ENCODE measurements around the gene SMAD5. TPM values are rescaled to one million over a fixed set of nuclear protein-coding genes. Genes with fewer than 3 reads are reported as not detected.

The SMAD5 gene
- polyA plus RNA-seq, 3 donors: 7.9 to 19.2 (median 17.3) TPM

DNA sequence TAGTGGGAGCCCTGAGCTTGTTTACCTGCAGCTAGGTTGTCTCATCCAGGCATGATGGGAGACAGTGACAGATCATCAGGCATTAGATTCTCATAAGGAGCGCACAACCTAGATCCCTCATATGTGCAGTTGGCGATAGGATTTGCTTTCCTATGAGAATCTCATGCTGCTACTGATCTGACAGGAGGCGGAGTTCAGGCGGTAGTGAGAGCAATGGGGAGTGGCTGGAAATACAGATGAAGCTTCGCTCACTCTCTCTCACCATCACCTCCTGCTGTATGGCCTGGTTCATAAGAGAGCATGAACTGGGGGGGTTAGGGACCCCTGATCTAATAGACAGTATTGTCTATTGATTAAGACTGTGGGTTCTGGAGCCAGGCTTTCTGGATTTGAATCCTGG lies 24.9 kb downstream of the SMAD5 start:
- Histone ChIP-seq H3K79me2 (ENCODE audit: insufficient read depth, low read length) (no peaks in the 10 kb centered on the region), H4K20me1 (ENCODE audit: insufficient read depth, low read length) (peaks cover 13% of the 10 kb centered on the region), H3K27me3 (ENCODE audit: control insufficient read depth in 2 of 2, insufficient read depth in 2 of 2, low read length in 2 of 2) (no peaks in the 10 kb centered on the region), H3K36me3 (replicated peaks in 1 of 2; ENCODE audit: control insufficient read depth in 1 of 2, insufficient read depth in 2 of 2, low read length in 2 of 2) (peaks cover 46 to 75% of the 10 kb centered on the region in 2 donors), H3K4me1 (ENCODE audit: control insufficient read depth in 1 of 2, insufficient read depth in 2 of 2, low read length in 2 of 2) (no peaks in the 10 kb centered on the region), H3K9ac (ENCODE audit: insufficient read depth, low read length, poor library complexity, severe bottlenecking) (no peak overlapping the region), H3K4me3 (replicated peaks in 1 of 3; ENCODE audit: low read depth in 2 of 3, low read length in 3 of 3) (no peak overlapping the region), H3K4me2 (replicated peaks; ENCODE audit: extremely low read depth, low read length, poor library complexity, severe bottlenecking) (no peak overlapping the region), H3K27ac (ENCODE audit: low read depth in 1 of 2, low read length in 2 of 2) (no peak overlapping the region), H3K9me3 (replicated peaks in 1 of 2; ENCODE audit: control insufficient read depth in 1 of 2, insufficient read depth in 1 of 2, low read length in 2 of 2) (no peaks in the 10 kb centered on the region), H2AFZ (ENCODE audit: insufficient read depth, low read depth, low read length, poor library complexity, severe bottlenecking) (no peak overlapping the region)
- Mint-ChIP-seq H3K4me3 (no peak overlapping the region), H3K27ac (no peak overlapping the region), H3K36me3 (peaks cover 52 to 69% of the 10 kb centered on the region in 2 donors), H3K4me1 (no peaks in the 10 kb centered on the region), H3K9me3 (peaks cover 0 to 1% (median 0%) of the 10 kb centered on the region in 7 donors), H3K27me3 (ENCODE audit: low read depth in 3 of 3) (peaks cover 0 to 2% (median 0%) of the 10 kb centered on the region in 3 donors)
- WGBS (ENCODE audit: insufficient coverage): no CpG with 5 or more reads among the region's 5 CpGs
- no peak for DNase-seq
- TF ChIP-seq, protein P1, sequence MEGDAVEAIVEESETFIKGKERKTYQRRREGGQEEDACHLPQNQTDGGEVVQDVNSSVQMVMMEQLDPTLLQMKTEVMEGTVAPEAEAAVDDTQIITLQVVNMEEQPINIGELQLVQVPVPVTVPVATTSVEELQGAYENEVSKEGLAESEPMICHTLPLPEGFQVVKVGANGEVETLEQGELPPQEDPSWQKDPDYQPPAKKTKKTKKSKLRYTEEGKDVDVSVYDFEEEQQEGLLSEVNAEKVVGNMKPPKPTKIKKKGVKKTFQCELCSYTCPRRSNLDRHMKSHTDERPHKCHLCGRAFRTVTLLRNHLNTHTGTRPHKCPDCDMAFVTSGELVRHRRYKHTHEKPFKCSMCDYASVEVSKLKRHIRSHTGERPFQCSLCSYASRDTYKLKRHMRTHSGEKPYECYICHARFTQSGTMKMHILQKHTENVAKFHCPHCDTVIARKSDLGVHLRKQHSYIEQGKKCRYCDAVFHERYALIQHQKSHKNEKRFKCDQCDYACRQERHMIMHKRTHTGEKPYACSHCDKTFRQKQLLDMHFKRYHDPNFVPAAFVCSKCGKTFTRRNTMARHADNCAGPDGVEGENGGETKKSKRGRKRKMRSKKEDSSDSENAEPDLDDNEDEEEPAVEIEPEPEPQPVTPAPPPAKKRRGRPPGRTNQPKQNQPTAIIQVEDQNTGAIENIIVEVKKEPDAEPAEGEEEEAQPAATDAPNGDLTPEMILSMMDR (IDR thresholded peaks at IDR 0.05): no peak
- intact Hi-C loops (cut with micrococcal nuclease): no loop called here

DNA sequence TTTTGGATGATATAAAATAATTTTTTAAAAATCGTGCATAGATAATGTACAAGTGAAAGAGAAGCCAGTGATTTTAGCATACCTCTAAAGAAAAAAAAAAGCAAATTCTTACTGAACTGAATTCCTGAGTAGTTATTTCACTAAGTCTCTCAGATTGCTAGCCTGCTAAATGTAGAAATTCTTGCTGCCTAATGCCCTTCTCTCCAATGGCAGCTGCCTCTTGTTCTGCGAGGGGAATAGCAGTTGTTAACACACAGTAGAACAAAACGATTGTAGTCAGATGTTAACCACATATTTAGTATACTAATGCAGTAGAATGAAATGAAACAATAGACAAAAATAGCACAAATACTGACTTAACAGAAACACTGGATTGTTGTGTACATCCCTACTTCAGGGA lies 26.8 kb downstream of the SMAD5 start:
- Histone ChIP-seq H2AFZ (ENCODE audit: insufficient read depth, low read depth, low read length, poor library complexity, severe bottlenecking) (no peak overlapping the region), H3K4me3 (replicated peaks in 1 of 3; ENCODE audit: low read depth in 2 of 3, low read length in 3 of 3) (no peak overlapping the region), H3K27ac (ENCODE audit: low read depth in 1 of 2, low read length in 2 of 2) (no peak overlapping the region), H3K9me3 (replicated peaks in 1 of 2; ENCODE audit: control insufficient read depth in 1 of 2, insufficient read depth in 1 of 2, low read length in 2 of 2) (no peaks in the 10 kb centered on the region), H3K27me3 (ENCODE audit: control insufficient read depth in 2 of 2, insufficient read depth in 2 of 2, low read length in 2 of 2) (no peaks in the 10 kb centered on the region), H3K4me1 (ENCODE audit: control insufficient read depth in 1 of 2, insufficient read depth in 2 of 2, low read length in 2 of 2) (no peaks in the 10 kb centered on the region), H3K9ac (ENCODE audit: insufficient read depth, low read length, poor library complexity, severe bottlenecking) (no peak overlapping the region), H3K4me2 (replicated peaks; ENCODE audit: extremely low read depth, low read length, poor library complexity, severe bottlenecking) (no peak overlapping the region), H3K79me2 (ENCODE audit: insufficient read depth, low read length) (no peaks in the 10 kb centered on the region), H3K36me3 (replicated peaks in 1 of 2; ENCODE audit: control insufficient read depth in 1 of 2, insufficient read depth in 2 of 2, low read length in 2 of 2) (peaks cover 43 to 76% of the 10 kb centered on the region in 2 donors), H4K20me1 (ENCODE audit: insufficient read depth, low read length) (peaks cover 11% of the 10 kb centered on the region)
- TF ChIP-seq, protein P1 (IDR thresholded peaks at IDR 0.05): no peak
- Mint-ChIP-seq H3K36me3 (peaks cover 47 to 69% of the 10 kb centered on the region in 2 donors), H3K9me3 (peaks cover 0 to 1% (median 0%) of the 10 kb centered on the region in 7 donors), H3K4me3 (no peak overlapping the region), H3K27ac (peak overlapping the region in 1 of 7 donors; percentile 57), H3K4me1 (no peaks in the 10 kb centered on the region), H3K27me3 (ENCODE audit: low read depth in 3 of 3) (peaks cover 0 to 2% (median 0%) of the 10 kb centered on the region in 3 donors)
- intact Hi-C loops (cut with micrococcal nuclease): no loop called here
- no peak for DNase-seq
- WGBS (ENCODE audit: insufficient coverage): no CpG with 5 or more reads among the region's 3 CpGs

All from CD14-positive monocyte (primary cell).